KOPT-K1 (cell line): ENCODE data around the gene CEACAM18.
"Not testable (repeated sequence)": the region's sequence is repeated elsewhere in the genome, so short reads cannot be mapped to it uniquely, and the experiment has no call there.

Experiments
- H3K27ac ChIP-seq: fragments of 200-600 bp; sonication (generic); 2 replicates; pipeline ENCODE4 v1.5.1; 2016; ENCODE audit warnings: antibody characterized with exemption, mild to moderate bottlenecking, low read depth, low read length; ENCODE audit not compliant: poor library complexity, severe bottlenecking
- H3K36me3 ChIP-seq: fragments of 200-600 bp; sonication (generic); 2 replicates; pipeline ENCODE4 v1.5.1; 2017; ENCODE audit warnings: antibody characterized with exemption, mild to moderate bottlenecking, low read length, moderate library complexity; ENCODE audit not compliant: insufficient read depth
- H3K9me3 ChIP-seq: fragments of 200-600 bp; sonication (generic); 2 replicates; pipeline ENCODE4 v1.5.1; 2017; ENCODE audit warnings: antibody characterized with exemption, low read length, mild to moderate bottlenecking; ENCODE audit not compliant: insufficient read depth, poor library complexity, severe bottlenecking

Gene CEACAM18

DNA sequence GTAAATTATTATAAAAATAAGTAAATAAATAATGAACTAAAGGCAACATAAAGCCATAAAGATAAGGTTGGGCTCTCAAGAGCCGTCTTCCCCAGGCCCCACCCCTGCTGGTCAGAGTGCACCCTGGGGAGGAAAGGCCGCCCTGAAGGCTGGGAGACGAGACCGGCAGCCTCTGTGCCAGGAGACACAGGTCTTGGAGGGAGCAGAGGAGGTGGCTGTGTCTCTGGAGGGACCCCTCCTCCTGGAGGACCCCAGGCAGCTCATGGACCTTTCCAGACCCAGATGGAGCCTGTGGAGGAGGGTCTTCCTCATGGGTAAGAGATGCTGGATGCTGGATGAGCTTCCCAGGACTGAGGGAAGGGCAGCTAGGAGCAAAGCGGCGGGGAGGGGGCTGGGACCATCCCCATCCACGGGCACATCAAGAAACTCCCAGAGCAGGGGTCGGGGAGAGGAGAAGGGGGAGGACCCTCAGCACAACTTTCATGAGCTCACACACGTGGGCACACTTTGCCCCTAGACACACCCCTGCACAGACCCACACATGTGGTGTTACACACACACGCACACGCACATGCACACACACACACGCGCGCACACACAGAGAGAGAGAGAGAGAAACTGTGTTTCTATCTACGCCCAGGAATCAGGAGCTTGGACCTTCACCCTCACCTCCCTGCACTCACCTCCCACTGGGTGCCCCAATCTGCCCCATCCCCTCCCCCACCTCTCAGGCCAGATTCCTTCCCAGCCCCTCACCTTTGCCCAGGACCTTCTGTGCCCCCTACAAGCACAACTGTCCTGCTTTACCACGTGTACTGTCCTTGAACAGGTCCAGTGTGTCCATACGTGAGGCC, at the start of gene CEACAM18:
Gene CEACAM18, plus strand, starts transcription at position 159 of the 854 bp plus-strand sequence.
- Histone ChIP-seq H3K27ac (no peak within 1 kb of the TSS), H3K36me3 (no peaks in the 10 kb centered on the region), H3K9me3 (no peaks in the 10 kb centered on the region)

DNA sequence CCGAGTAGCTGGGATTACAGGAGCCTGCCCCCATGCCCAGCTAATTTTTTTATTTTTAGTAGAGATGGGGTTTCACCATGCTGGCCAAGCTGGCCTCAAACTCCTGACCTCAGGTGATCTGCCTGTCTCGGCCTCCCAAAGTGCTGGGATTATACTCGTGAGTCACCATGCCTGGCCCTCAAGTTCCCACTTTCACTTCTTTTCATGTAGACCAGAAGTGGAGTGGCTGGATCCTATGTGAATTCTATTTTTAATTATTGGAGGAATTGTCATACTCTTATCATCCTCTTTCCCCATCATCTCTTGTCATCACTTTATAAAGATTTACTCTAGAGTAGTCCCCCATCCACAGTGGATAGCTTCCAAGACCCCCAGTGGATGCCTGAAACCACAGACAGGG, 48.1 kb upstream of the CEACAM18 start:
- H3K36me3 ChIP-seq, result no peaks in the 10 kb centered on the region
- H3K27ac ChIP-seq, result no peak overlapping the region
- H3K9me3 ChIP-seq, result peaks cover 16% of the 10 kb centered on the region

DNA sequence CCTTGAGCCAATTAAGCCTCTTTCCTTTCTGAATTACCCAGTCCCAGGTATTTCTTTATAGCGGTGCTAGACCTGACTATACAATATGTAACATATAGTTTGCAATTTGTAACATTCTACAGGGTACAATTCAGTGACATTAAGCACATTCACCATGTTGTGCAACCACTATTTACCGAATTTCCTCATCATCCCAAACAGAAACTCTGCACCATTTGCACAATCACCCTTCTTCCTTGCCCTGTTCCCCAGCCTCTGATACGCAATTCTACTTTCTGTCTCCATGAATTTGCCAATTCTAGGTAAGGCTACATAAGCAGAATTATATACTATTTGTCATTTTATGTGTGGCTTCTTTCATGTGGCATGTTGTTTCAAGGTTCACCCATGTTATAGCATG, 47.2 kb upstream of the CEACAM18 start:
- Histone ChIP-seq H3K9me3 (peaks cover 16% of the 10 kb centered on the region), H3K27ac (no peak overlapping the region), H3K36me3 (no peaks in the 10 kb centered on the region)

DNA sequence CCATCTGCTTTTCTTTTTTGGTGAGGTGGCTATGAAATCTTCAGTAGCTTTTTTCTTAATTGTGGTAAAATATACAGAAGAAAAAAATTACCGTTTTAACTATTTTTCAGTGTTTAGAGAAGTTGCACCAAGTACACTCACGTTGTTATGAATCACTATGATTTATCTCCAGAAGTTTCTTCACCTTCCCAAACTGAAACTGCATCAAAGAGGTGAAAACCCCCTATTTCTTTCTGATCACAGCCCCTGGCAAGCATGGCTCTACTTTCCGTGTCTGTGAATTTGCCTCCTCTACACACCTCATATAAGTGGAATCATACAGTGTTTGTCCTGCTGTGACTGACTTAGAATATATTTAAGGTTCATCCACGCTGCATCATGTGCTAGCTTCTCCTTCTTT, 45.3 kb upstream of the CEACAM18 start:
- Histone ChIP-seq H3K9me3 (peaks cover 12% of the 10 kb centered on the region), H3K27ac (no peak overlapping the region), H3K36me3 (no peaks in the 10 kb centered on the region)

DNA sequence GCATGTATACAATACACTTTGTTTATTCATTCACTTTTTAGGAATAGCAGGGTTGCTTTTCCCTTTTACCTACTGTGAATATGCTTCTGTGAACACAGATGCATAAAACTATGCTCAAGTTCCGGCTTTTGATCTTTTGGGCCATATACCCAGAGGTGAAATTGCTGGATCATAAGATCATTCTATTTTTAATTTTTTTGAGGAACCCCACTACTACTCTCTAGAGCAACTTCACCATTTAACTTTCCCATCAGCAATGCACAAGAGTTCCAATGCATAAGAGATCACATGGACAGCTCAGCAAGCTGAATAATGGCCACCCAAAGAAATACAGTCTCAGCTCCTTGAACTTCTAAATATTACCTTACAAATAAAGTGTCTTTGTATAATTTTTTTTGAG, 43.9 kb upstream of the CEACAM18 start:
- Histone ChIP-seq H3K9me3 (no peaks in the 10 kb centered on the region), H3K36me3 (no peaks in the 10 kb centered on the region), H3K27ac (no peak overlapping the region)

DNA sequence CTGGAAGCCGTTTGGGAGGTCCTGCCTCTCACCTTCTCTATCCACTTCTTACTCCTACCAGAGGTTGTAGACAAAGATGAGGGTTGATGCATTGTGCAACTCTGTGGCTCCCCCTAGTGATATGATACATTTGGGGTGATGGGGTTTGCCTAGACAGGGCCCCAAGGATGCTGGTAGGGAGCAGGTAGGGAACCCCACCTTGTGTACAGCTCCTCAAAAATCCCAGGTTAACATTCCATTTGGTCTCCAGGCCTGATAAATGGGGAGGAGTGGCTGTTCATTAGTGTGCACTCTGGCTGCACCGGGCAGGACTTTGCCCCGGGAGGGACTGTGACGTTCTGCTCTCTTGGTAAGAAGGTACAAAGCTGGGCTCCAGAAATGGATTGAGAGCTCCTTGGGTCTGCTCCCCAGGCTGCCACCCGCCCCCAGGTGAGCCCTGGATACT, 39.3 kb upstream of the CEACAM18 start:
- Histone ChIP-seq H3K36me3 (no peaks in the 10 kb centered on the region), H3K27ac (no peak overlapping the region), H3K9me3 (no peaks in the 10 kb centered on the region)

DNA sequence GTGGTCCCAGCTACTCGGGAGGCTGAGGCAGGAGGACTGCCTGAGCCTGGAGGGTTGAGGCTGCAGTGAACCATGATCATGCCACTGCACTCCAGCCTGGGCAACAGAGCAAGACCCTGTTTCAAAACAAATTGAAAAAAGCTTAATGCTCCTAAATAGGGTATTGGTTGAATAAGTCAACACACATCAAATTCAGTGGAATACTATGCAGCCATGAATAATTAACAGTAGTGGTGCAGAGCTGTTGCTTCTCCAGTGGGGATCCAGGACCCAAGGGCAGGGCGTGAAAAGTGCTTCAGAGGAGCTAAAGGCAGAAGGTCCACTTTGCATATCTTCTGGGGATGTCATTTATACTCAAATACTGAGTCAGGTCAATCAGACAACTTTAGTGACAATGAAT, 38.3 kb upstream of the CEACAM18 start:
- Histone ChIP-seq H3K9me3 (no peaks in the 10 kb centered on the region), H3K27ac (no peak overlapping the region), H3K36me3 (no peaks in the 10 kb centered on the region)

DNA sequence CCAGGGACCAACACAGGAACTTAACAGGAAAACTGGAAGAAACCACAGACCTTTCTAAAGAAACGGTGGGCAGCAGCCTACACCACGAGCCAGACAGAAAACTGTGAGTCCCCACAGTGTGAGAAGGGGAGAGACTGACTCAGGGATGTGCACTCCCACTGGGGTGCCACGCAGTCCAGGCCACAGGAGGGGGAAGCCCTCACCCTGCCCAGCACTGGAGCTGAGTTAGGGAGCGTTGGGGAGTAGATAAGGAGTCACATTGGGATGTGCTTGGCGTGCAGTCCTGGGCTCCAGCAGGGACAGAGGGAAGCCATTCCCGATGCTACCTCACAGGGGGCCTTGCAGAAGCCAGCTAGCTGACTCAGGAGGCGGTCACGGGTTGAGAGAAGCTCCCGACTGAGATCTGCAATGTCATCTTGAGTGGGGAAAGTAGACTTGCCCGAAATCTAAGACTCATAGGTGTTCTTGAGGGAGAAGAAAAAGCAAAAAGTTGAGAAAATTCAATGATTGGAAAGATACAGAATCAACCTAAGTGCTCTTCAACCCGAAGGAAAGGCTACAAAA, 37.4 kb upstream of the CEACAM18 start:
- H3K9me3 ChIP-seq, result no peaks in the 10 kb centered on the region
- H3K27ac ChIP-seq, result peak overlapping the region; percentile 48
- no peaks in the 10 kb centered on the region for H3K36me3 ChIP-seq

DNA sequence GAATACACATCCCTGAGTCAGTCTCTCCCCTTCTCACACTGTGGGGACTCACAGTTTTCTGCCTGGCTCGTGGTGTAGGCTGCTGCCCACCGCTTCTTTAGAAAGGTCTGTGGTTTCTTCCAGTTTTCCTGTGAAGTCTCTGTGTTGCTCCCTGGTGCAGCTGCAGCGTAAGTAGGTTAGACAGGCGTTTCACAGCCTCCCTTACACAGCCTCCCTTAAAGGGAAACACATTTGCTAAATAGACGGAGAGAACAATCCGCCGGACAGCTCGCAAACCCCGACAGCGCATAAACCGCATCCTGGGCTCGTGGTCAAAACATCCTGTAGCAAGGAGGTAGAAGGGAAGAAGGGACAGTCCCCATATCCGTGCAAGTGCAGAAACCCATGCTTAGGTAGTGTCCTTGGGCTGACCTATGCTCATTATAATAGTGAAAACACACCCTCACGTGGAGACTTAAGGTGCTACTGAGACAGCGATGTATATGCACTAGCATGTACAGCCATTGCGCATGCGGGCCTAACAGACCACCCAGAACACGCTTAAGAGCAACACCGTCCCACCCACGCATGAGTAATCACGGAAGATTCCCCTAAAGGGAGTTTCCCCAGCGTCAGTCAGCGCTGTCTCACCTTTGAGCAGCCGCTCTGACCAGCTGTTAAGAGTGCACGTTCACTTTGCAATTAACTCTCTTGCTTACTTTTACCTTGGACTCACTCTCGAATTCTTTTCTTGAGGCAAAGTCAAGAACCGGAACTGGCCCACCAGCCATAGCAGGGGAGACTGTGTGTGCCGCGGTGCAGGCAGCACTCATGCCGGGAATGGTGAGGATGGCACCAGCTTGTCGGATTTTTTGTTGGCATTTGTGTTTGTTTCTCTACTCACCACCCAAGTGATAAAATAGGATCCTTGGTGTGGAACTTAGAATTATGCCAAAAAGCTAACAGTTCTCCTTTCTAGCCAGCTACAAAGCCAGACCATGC, 36.6 kb upstream of the CEACAM18 start:
- Histone ChIP-seq H3K27ac (peak overlapping the region; percentile 48), H3K36me3 (no peaks in the 10 kb centered on the region), H3K9me3 (no peaks in the 10 kb centered on the region)

DNA sequence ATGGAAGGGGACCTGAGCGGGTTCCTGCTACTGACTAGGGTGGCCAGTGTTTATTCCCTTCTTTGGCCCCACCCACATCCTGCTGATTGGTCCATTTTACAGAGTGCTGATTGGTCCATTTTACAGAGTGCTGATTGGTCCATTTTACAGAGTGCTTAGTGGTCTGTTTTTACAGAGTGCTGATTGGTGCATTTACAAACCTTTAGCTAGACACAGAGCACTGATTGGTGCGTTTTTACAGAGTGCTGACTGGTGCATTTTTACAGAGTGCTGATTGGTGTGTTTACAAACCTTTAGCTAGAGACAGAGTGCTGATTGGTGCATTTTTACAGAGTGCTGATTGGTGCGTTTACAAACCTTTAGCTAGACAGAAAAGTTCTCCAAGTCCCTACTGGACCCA, 30.8 kb upstream of the CEACAM18 start:
- peaks cover 20% of the 10 kb centered on the region for H3K9me3 ChIP-seq
- H3K27ac ChIP-seq, H3K36me3 ChIP-seq: not testable (repeated sequence)

DNA sequence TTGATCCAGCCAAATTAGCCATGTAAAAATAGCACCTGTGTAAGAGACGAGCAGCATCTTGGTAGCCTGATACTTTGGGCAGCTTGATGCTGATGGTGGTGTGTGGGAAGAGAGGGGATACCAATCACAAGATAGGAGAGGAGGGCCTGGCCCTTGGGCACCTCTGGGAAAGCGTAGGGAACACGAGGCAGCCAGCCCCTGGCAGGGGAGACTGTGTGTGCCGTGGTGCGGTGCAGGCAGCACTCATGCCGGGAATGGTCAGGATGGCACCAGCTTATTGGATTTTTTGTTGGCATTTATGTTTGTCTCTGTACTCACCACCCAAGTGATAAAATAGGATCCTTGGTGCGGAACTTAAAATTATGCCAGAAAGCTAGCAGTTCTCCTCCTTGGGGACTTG, 30.3 kb upstream of the CEACAM18 start:
- Histone ChIP-seq H3K27ac (peak overlapping the region; percentile 45), H3K9me3 (peaks cover 20% of the 10 kb centered on the region), H3K36me3 (no peaks in the 10 kb centered on the region)

DNA sequence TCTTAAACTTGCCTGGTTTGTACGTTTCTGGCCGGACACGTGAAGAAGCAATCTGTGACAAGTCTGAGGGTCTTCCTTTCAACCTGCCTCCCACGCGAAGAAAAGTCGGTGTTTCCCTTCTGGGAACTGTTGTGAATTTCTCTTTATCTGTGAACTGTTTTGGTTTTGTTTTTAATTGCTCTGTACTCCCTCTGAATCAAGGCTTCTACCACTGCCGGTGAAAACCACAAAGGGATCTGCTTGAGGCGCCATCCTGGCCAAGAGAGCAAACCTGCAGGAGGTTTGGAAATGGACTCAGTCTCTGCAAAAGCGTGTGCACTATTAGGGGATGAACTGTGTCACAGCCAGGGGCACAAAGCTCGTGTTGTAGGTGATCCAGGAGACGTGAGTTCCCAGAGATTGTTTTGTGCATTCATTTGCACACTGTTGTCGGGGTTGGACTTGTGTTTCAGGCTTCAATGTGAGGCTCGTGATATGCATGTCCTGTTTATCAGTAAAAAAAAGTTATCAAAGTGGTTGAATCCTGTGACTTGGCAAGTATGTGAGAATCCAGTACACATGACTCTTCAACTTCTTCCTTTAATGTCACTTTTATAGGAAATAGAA, 29.8 kb upstream of the CEACAM18 start:
- Histone ChIP-seq H3K36me3 (no peaks in the 10 kb centered on the region), H3K9me3 (peaks cover 20% of the 10 kb centered on the region), H3K27ac (peak overlapping the region; percentile 45)

DNA sequence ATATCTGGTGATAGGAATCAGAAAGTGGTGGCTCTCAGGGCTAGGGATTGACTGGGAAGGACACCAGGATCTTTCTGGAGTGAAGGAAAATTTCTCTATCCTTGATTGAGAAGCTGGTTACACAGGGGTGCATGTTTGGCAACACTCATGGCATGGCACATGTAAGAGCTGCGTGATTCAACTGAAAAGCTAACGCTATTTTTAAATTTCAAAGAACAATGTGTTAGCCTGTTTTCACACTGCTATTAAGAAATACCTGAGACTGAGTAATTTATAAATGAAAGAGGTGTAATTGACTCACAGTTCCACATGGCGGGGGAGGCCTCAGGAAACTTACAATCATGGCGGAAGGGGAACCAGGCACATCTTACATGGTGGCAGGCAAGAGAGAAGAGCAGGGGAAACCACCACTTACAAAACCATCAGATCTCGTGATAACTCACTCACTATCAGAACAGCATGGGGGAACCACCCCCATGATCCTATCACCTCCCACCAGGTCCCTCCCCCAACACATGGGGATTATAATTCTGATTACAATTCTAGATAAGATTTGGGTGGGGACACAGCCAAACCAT, 27.5 kb upstream of the CEACAM18 start:
- Histone ChIP-seq H3K9me3 (peaks cover 20% of the 10 kb centered on the region), H3K27ac (no peak overlapping the region), H3K36me3 (no peaks in the 10 kb centered on the region)

DNA sequence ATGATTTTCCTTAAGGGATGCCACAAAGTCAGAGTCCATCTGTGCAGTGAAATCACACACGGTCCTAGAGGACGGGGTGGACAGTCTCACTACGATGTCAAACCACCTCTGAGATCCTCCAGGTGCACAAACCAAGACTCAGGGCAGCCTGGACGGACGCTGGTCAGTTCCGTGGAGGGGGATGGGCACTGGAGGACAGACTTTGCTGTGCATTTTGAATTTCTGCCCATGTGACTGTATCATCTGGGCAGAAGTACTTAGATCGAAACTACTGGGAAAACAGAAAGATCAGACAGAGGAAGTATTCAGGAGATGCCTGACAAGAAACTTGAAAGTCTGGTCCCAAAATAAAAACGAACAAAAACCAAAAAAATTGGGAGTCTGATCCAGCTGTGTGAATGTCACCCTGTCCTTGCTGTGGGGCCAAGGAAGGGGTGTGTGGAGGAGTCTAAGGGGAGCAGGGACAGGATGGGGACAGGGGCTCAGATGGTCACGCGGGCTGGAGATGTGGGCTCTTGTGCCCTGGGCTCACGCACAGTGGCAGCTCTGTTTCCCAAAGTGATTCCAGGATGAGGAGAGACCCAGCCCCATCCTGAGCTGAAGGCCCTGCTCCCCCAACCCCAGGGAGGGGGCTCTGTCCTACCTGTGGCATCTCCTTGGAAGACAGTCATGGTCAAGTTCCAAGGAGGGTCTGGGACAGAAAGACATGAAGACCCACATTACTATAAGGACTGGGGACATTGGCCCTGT, 21.6 kb upstream of the CEACAM18 start:
- Histone ChIP-seq H3K9me3 (no peaks in the 10 kb centered on the region), H3K27ac (no peak overlapping the region), H3K36me3 (no peaks in the 10 kb centered on the region)
